Ectodermal cell (in vitro differentiated cells): ENCODE measurements around the gene FUT4.
"Not testable (repeated sequence)": the region's sequence is repeated elsewhere in the genome, so short reads cannot be mapped to it uniquely, and the experiment has no call there.

Experiments used
- H3K27ac ChIP-seq: 2 replicates; pipeline ENCODE4 v1.7.0; 2013; ENCODE audit warnings: mild to moderate bottlenecking, low read depth, low read length; ENCODE audit not compliant: insufficient read depth, poor library complexity, severe bottlenecking
- H3K27me3 ChIP-seq: 2 replicates; pipeline ENCODE4 v1.7.0; 2013; ENCODE audit warnings: mild to moderate bottlenecking, low read length; ENCODE audit not compliant: insufficient read depth, control insufficient read depth, poor library complexity, severe bottlenecking
- H3K36me3 ChIP-seq: one replicate; pipeline ENCODE4 v1.7.0; 2013; ENCODE audit warnings: low read length; ENCODE audit not compliant: control insufficient read depth, insufficient read depth
- H3K4me1 ChIP-seq: one replicate; pipeline ENCODE4 v1.7.0; 2013; ENCODE audit warnings: low read length; ENCODE audit not compliant: control insufficient read depth, insufficient read depth
- H3K4me3 ChIP-seq: 2 replicates; pipeline ENCODE4 v1.7.0; 2013; ENCODE audit warnings: low read depth, low read length, control low read depth; ENCODE audit not compliant: insufficient read depth
- H3K9me3 ChIP-seq: 2 replicates; pipeline ENCODE4 v1.7.0; 2013; ENCODE audit warnings: mild to moderate bottlenecking, low read length, moderate library complexity; ENCODE audit not compliant: control insufficient read depth
- WGBS, 2 experiments: methylation state at CpG; one replicate each; pipeline ENCODE4 v1.1.7; 2013; ENCODE audit warnings: missing lambda C conversion rate in 2 of 2; 5-methylcytosine and 5-hydroxymethylcytosine counted together

Gene FUT4

GRCh38 chr11:94563176-94563847 lies 19.6 kb downstream of the FUT4 start:
- no peaks in the 10 kb centered on the region for H3K36me3 ChIP-seq
- H3K27ac ChIP-seq = no peak overlapping the region
- 87% methylated on average over 3 to 4 of the region's 4 CpGs for WGBS, 2 experiments
- H3K27me3 ChIP-seq = no peaks in the 10 kb centered on the region
- H3K9me3 ChIP-seq = no peaks in the 10 kb centered on the region
- no peaks in the 10 kb centered on the region for H3K4me1 ChIP-seq
- no peak overlapping the region for H3K4me3 ChIP-seq

GRCh38 chr11:94563848-94564467 lies 20.2 kb downstream of the FUT4 start:
- no peaks in the 10 kb centered on the region for H3K27me3 ChIP-seq
- no peak overlapping the region for H3K27ac ChIP-seq
- H3K4me1 ChIP-seq = no peaks in the 10 kb centered on the region
- H3K36me3 ChIP-seq = no peaks in the 10 kb centered on the region
- no peak overlapping the region for H3K4me3 ChIP-seq
- WGBS, 2 experiments = 76 to 82% methylated on average over 7 to 8 of the region's 8 CpGs
- H3K9me3 ChIP-seq = no peaks in the 10 kb centered on the region

DNA sequence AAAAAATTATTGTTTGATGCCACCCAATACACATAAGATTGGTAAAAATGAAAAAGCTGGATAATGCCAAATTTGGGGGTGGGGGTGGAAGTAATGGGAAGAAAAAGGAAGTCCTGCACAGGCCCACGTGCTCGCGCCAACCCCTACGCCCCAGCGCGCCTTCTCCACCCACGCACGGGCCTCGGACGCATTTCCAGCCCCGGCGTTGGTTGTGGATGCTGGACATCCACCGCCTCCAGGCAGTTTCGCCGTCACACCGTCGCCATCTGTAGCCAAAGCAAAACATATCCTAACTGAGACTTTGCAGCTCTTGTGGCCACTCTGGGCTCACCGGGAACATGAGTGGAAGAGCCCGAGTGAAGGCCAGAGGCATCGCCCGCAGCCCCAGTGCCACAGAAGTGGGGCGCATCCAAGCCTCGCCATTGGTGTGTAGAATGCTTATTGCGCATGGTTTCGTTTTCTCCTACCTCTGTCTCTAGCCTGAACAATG lies 23.5 kb downstream of the FUT4 start, which contains the start of gene PIWIL4:
TSS of gene PIWIL4 (plus strand) at position 188 of the 490 bp plus-strand sequence. CDS start at position 339, 151 bp downstream.
- Histone ChIP-seq H3K4me1 (no peaks in the 10 kb centered on the region), H3K9me3 (no peaks in the 10 kb centered on the region), H3K4me3 (no peak within 1 kb of the TSS), H3K36me3 (no peaks in the 10 kb centered on the region), H3K27ac (no peak within 1 kb of the TSS), H3K27me3 (no peaks in the 10 kb centered on the region)
- 94 to 95% methylated on average over 25 of the region's 25 CpGs for WGBS, 2 experiments

- Histone ChIP-seq H3K27me3 (no peaks in the 10 kb centered on the region), H3K9me3 (no peaks in the 10 kb centered on the region), H3K36me3 (no peaks in the 10 kb centered on the region), H3K27ac (no peak overlapping the region), H3K4me1 (no peaks in the 10 kb centered on the region), H3K4me3 (no peak overlapping the region)
- 95 to 99% methylated on average over 4 to 5 of the region's 5 CpGs for WGBS, 2 experiments
Observed at GRCh38 chr11:94568200-94568599, 24.5 kb downstream of the FUT4 start.

GRCh38 chr11:94568717-94569116 lies 25.0 kb downstream of the FUT4 start:
- H3K36me3 ChIP-seq = no peaks in the 10 kb centered on the region
- no peak overlapping the region for H3K27ac ChIP-seq
- 70 to 84% methylated on average over 4 of the region's 4 CpGs for WGBS, 2 experiments
- no peaks in the 10 kb centered on the region for H3K9me3 ChIP-seq
- no peaks in the 10 kb centered on the region for H3K4me1 ChIP-seq
- H3K4me3 ChIP-seq = no peak overlapping the region
- no peaks in the 10 kb centered on the region for H3K27me3 ChIP-seq

- H3K36me3 ChIP-seq, H3K4me3 ChIP-seq, H3K9me3 ChIP-seq, H3K27ac ChIP-seq, H3K27me3 ChIP-seq, H3K4me1 ChIP-seq: not testable (repeated sequence)
- 92 to 100% methylated on average over 1 of the region's 2 CpGs for WGBS, 2 experiments
Observed at GRCh38 chr11:94572975-94573374, 29.3 kb downstream of the FUT4 start.

DNA sequence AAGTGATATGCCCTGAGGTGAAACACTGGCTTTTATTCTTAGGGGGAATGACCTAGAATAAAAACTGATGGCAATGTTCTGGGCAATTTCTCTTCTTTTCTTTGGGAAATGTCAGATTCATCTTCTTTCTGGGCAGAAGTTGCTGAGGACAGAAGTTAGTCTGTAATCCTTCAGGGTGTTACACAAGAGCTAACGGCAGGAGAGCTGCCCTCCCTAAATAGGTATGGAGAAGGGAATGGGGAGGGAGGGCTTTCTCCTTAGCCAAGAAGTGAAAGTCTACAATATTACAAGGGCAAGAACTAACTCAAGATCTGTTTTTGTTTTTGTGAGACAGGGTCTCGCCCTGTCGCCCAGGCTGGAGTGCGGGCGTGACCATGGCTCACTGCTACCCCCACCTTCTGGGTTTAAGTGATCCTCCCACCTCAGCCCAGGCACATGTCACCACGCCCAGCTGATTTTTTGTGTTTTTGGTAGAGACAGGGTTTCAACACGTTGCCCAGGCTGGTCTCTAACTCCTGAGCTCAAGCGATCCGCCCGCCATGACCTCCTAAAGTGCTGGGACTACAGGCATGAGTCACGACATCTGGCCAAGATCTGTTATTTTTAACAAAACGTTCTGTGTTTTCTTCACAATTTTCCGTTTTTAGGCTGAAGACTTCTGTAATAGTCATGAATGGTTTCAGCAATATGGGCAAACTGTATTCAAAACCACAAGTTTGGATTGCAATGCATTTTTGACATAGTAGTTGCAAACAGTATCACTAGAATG lies 30.7 kb downstream of the FUT4 start:
- no peaks in the 10 kb centered on the region for H3K9me3 ChIP-seq
- H3K27ac ChIP-seq = no peak overlapping the region
- no peaks in the 10 kb centered on the region for H3K36me3 ChIP-seq
- no peaks in the 10 kb centered on the region for H3K4me1 ChIP-seq
- H3K27me3 ChIP-seq = no peaks in the 10 kb centered on the region
- no peak overlapping the region for H3K4me3 ChIP-seq
- 83 to 86% methylated on average over 13 of the region's 13 CpGs for WGBS, 2 experiments

- Histone ChIP-seq H3K4me3 (no peak overlapping the region), H3K27ac (no peak overlapping the region), H3K9me3 (no peaks in the 10 kb centered on the region), H3K4me1 (no peaks in the 10 kb centered on the region), H3K27me3 (no peaks in the 10 kb centered on the region), H3K36me3 (no peaks in the 10 kb centered on the region)
- WGBS, 2 experiments = 90 to 94% methylated on average over 5 of the region's 5 CpGs
Observed at GRCh38 chr11:94576306-94576705, 32.6 kb downstream of the FUT4 start.

DNA sequence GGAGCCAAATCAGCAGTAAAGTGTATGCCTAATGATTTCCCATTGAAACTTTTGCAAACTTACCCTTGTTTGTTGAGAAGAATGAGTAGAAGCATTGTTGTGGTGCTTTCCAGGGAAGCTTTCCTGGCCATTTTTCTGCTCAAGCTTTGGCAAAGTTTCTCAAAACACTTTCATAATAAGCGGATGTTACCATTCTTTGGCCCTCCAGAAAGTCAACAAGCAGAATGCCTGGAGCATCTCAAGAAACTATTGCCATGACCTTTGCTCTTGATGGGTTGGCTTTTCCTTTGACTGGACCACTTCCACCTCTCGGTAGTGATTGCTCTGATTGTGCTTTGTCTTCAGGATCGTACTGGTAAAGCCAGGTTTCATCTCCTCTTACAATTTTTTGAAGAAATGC lies 34.1 kb downstream of the FUT4 start:
- Histone ChIP-seq H3K9me3 (no peaks in the 10 kb centered on the region), H3K4me1 (no peaks in the 10 kb centered on the region), H3K27me3 (no peaks in the 10 kb centered on the region), H3K4me3 (no peak overlapping the region), H3K36me3 (no peaks in the 10 kb centered on the region), H3K27ac (no peak overlapping the region)
- WGBS, 2 experiments = 75 to 78% methylated on average over 3 of the region's 3 CpGs

DNA sequence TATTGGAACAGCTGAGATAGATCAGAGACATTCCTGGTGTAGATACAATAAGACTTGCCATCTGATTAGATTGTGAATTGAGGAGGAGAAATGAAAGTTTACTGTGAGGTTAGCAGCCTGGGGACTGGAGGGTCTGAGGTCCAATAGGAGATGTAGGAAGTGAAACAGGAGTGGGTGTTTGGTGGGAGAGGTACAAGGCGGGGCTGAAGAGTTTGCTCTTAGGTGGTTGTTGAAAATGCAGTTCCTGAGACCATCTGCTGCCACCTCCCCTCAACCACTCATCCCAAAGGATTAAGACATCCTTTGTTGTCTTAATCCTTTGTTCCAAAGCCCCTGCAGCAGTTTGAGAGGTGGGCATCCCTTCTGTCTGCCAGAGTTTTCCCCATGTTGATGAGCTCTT lies 38.2 kb downstream of the FUT4 start:
- Histone ChIP-seq H3K27me3 (no peaks in the 10 kb centered on the region), H3K9me3 (no peaks in the 10 kb centered on the region)
- WGBS, 2 experiments = 67% methylated on average over 1 of the region's 1 CpG; no CpG with 5 or more reads in 1 of the 2 experiments

More for the DNA sequence above, 38.2 kb downstream of the FUT4 start:
- no peaks in the 10 kb centered on the region for H3K4me1 ChIP-seq
- no peak overlapping the region for H3K4me3 ChIP-seq
- no peaks in the 10 kb centered on the region for H3K36me3 ChIP-seq
- no peak overlapping the region for H3K27ac ChIP-seq
